Fibroblast of mammary gland (primary cell): ENCODE results near the gene CACNA2D2.
A peak's percentile ranks its signal among the peaks of the same experiment; 100 is the strongest.

Experiments used
- DNase-seq: peaks from one replicate; pipeline ENCODE4 v3.0.0-alpha.2; 2010; ENCODE audit warnings: low read depth
- H3K4me3 ChIP-seq: 2 replicates; pipeline ENCODE4 v1.5.1; 2011; ENCODE audit warnings: low read depth, mild to moderate bottlenecking, low read length, moderate library complexity; ENCODE audit not compliant: control insufficient read depth
- TF ChIP-seq, protein P1 (sequence below): conservative IDR thresholded peaks from 2 replicates; pipeline ENCODE4 v1.5.1; 2011; ENCODE audit warnings: low read depth, low read length, inconsistent platforms; ENCODE audit not compliant: control insufficient read depth, insufficient read depth

CACNA2D2 gene

DNA sequence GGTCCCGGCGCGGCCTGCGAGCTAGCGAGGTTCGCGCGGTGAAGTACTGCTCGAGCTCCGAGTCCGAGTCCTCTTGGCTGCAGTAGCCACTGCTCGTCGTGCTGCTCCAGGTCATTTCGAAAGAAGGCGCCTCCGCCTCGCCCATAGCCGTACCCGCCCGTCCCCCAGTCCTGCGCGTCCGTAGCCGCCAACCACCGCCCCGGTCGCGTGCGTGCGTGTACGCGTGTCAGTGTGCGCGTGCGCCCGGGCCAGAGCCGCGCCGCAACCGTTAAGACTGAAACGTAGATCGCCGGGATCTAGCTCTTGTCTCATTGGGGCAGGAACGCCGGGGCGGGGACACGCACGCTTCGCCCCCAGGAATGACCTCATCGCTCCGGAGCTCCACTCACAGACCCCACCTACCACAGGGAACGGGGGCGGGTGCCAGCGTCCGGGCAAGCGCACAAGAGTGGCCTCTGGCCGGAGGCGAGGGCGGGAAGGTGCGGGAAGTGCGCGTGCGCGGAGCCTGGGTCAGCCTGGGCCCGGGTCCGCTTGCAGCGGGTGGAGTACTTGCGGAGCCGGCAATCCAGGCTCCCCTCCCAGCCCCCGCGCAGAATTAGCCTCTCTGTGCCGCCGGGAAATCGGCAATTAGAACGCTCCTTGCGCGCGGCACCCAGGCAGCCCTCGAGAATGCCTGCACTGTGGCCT, 166.1 kb downstream of the CACNA2D2 start:
- peak; percentile 99 for DNase-seq
- H3K4me3 ChIP-seq = peak overlapping the region; percentile 96
- TF ChIP-seq, protein P1, sequence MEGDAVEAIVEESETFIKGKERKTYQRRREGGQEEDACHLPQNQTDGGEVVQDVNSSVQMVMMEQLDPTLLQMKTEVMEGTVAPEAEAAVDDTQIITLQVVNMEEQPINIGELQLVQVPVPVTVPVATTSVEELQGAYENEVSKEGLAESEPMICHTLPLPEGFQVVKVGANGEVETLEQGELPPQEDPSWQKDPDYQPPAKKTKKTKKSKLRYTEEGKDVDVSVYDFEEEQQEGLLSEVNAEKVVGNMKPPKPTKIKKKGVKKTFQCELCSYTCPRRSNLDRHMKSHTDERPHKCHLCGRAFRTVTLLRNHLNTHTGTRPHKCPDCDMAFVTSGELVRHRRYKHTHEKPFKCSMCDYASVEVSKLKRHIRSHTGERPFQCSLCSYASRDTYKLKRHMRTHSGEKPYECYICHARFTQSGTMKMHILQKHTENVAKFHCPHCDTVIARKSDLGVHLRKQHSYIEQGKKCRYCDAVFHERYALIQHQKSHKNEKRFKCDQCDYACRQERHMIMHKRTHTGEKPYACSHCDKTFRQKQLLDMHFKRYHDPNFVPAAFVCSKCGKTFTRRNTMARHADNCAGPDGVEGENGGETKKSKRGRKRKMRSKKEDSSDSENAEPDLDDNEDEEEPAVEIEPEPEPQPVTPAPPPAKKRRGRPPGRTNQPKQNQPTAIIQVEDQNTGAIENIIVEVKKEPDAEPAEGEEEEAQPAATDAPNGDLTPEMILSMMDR = no peak

DNA sequence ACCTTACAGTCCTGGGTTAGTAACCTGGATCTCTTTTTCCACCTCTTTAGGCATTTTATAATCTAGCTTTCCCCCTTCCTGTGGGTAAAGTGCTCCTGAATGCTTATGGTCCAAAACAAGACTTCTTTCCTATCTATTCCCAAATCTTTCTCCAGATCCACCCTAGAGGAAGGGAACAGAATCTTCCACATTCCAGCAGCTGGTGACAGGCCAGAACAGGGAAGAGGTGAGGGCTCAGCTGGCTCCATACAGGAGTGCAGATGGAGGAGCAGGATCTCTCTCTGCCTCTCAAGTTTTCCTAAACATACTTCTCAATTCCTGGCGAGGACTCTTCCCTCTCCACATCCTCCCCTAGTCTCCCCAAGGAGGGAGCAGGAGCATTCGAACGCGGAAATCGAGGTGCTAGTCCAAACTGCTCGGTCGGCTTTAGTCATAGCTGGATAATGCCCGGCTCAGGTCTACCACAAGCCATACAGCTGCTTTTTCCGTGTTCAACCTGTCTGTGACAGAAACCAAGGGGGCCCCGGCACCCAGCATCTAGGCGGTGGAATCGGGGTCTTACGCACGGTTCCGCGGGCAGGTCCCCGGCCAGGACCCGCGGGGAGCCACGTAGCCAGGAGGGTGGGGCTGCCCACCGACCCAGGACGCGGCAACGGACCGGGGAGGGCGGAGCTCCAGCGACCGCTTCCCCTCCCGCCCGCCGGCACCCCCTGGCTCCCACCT, 166.8 kb downstream of the CACNA2D2 start:
- TF ChIP-seq, protein P1 = no peak
- DNase-seq = peak; percentile 46
- H3K4me3 ChIP-seq = peak overlapping the region; percentile 96

DNA sequence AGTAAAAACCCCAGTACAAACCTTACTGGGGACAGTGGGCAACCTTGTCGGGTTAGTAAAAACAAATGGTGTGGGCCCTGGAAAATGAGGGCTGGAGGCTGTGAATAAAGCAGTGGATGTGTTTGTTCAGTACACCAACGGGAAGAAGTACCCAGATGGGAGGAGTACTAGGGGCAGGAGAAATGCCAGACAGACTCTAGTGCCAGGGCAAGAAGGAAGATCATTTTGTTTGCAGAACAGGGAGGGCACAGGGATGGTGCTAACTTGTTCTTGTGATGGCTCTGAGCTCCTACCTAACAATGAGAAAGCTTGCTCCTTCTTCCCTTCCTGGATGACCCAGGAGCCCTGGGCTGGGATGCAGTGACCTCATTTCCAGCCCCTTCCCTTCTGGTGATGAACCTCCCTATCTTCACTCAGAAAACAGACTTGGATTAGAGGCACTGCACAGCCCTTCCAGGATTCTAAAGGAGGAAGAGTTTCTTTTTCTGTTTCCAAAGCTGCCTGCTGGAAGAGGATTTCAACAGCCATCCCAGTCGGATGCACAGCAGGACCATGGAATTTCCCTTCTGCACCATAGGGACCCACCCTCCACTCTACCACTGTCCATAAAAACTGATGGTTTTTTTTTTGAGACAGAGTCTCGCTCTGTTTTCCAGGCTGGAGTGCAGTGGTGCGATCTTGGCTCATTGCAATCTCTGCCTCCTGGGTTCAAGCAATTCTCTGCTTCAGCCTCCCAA, 168.9 kb downstream of the CACNA2D2 start:
- H3K4me3 ChIP-seq = peak overlapping the region; percentile 13
- TF ChIP-seq, protein P1 = no peak
- DNase-seq = no peak

DNA sequence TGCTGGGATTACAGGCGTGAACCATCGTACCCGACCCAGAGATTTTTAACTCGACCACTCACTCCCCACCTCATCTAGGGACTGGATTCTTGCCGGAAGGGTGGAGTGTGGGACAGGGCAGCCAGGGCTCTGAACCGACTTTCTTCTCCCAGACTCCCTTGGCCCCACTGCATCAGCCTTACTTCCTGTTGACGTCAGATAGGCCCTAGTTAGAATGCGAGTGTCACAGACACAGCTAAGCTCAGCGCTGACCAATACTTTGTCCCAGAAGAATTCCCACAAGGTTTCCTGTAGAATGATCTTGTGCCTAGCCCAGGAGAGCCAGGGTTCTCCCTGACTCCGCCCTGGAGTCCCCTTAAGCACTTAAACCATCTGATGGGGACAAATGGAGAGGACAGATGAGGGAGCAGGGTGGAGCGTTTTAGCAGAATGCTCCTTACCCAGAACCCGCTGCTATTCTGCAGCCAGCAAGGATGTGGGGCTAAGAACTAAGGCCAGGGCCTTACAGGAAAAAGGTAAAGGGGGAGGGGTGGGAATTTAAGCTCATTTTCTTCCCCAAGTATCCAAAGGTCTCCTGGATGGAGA, 169.6 kb downstream of the CACNA2D2 start:
- peak; percentile 93 for DNase-seq
- H3K4me3 ChIP-seq = peak overlapping the region; percentile 13
- TF ChIP-seq, protein P1 = no peak

DNA sequence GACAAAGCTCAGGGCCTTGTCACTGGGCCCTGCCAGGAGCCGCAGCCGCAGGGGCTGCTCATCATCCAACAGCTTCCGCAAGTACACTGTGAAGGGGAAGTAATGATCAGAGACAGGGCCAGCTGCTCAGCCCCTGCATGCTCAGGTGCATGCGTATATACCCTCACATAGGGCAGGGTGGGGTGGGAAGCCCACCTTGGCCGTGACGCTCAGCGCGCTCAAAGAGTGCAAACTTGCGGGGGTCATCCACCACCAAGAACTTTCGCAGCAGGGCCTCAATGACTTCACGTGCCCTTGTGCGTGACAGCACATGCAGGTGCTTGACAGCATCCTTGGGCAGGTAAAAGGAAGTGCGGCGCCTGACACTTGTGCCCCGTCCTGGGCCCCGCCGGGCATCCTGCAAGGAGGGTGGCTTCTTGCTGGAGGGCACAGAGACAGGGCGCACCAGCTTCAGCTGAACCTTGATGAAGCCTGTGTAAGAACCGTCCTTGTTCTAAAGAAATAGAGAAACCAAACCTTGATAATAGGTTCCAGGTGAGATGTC, 172.0 kb downstream of the CACNA2D2 start:
- TF ChIP-seq, protein P1 = no peak
- H3K4me3 ChIP-seq = no peak overlapping the region
- DNase-seq = no peak

DNA sequence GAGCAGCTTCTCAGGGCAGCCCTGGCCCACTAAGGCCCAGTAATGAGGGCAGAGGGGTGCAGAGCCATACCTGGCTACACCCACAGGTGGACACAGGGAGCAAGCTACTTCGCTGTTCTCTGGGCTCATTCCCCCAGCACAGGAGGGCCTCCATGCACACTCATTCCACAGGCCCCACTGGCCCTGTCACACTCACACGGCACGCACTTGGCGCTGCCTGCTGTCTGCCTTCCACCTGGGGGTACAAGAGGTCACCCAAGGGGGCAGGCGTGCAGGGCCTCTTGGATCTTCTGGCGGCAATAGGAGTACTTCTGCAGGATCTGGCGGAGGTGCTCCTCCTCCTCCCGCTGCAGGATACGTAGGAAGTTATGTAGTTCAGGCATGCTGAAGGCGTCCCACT, 173.1 kb downstream of the CACNA2D2 start:
- DNase-seq = no peak

More for the DNA sequence above, 173.1 kb downstream of the CACNA2D2 start:
- TF ChIP-seq, protein P1 = no peak
- H3K4me3 ChIP-seq = no peak overlapping the region
